H1 (cell line): ENCODE measurements around the gene TMEM129. TPM values are rescaled to one million over a fixed set of nuclear protein-coding genes. Genes with fewer than 3 reads are reported as not detected.

Experiments
- CTBP2 ChIP-seq: IDR thresholded peaks from 2 replicates; pipeline ENCODE4 v1.7.0; 2011; ENCODE audit warnings: borderline replicate concordance, mild to moderate bottlenecking, moderate library complexity, mixed read lengths, low read length; ENCODE audit not compliant: insufficient read depth, insufficient read length
- GTF2F1 ChIP-seq: IDR thresholded peaks from 2 replicates; pipeline ENCODE4 v1.6.1; 2012; ENCODE audit warnings: low read depth, low read length, improper control_type of control experiment, borderline replicate concordance
- POU5F1 ChIP-seq: IDR thresholded peaks from 2 replicates; pipeline ENCODE4 v1.6.1; 2011; ENCODE audit warnings: low read depth, mild to moderate bottlenecking, low read length, moderate library complexity
- polyA plus RNA-seq, 7 experiments: library from polyadenylated mRNA; depleted of rRNA in 3 of 7; stranded (reverse) in 5 of 7; unstranded in 2 of 7; fragments of >200 nt in 5 of 7; fragments of 200-250 nt in 2 of 7; gene quantifications; 1 replicate in 5 of 7; 2 replicates in 1 of 7; 4 replicates in 1 of 7; pipeline versions ENCODE4 v1.2.1 to v1.2.3, GENCODE V29; 2011 to 2013; ENCODE audit warnings: missing spikeins in 2 of 7, mixed read lengths in 2 of 7
- total RNA-seq: library from RNA; stranded (reverse); fragmentation: NEBNext Ultra II Directional; extraction: Animal tissue kit (Norgen Biotek cat#: 25700); gene quantifications from 2 replicates; pipeline ENCODE4 v1.2.1, GENCODE V29; 2021

The TMEM129 gene
- total and polyA plus RNA-seq, 2 of the 8 experiments (the other 6 are each of a cell fraction or from before 2014, with no cell fraction given), result 31.5 to 58.7 TPM

- TF ChIP-seq GTF2F1 (no peak), CTBP2 (no peak), POU5F1 (no peak)
Measured at GRCh38 chr4:1764670-1765069, 43.5 kb upstream of the TMEM129 start (continued).
